Measurements from ENCODE around the gene P4HA2. TPM values are rescaled to one million over a fixed set of nuclear protein-coding genes. Genes with fewer than 3 reads are reported as not detected.

The P4HA2 gene
- total and polyA plus RNA-seq, 8 donors: 9.0 to 109 (median 26.5) TPM

DNA sequence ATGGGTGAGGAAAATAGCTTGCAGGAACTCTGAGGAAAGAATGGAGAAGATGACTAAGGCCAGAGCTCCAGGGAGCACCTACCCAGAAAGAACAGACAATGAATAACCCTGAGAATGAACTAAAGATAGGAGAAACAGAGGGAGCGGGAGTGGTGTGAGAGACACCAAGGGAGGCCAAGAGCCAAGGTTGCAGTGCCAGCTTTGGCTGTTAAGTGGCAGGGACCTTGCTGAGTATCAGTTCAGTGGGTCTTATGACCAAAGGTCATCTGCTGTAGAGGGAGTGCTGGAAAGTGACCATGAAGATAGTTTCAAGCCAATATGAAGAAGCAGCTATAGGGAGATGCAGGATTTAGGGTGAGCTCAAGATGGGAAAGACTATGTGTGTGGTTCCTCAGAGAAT lies 16.7 kb downstream of the P4HA2 start:
- DNase-seq: no peak
- intact Hi-C loops (cut with DNase I; ENCODE audit: low total_unique reads): no loop called here
- peaks cover 33 to 75% (median 73%) of the 10 kb centered on the region in 4 donors for H3K36me3 ChIP-seq
- no peak overlapping the region for H3K4me3 ChIP-seq
- no peak overlapping the region for H3K27ac ChIP-seq
- H3K9me3 ChIP-seq: no peaks in the 10 kb centered on the region
- 91 to 100% (median 95%) methylated on average over 1 of the region's 1 CpG for WGBS, 5 donors
- TF ChIP-seq POLR2AphosphoS5 (IDR thresholded peaks at IDR 0.05): no peak
- no peak for TF ChIP-seq POLR2A (IDR thresholded peaks at IDR 0.05)
- TF ChIP-seq EP300 (IDR thresholded peaks at IDR 0.05): no peak
- TF ChIP-seq, protein P1, sequence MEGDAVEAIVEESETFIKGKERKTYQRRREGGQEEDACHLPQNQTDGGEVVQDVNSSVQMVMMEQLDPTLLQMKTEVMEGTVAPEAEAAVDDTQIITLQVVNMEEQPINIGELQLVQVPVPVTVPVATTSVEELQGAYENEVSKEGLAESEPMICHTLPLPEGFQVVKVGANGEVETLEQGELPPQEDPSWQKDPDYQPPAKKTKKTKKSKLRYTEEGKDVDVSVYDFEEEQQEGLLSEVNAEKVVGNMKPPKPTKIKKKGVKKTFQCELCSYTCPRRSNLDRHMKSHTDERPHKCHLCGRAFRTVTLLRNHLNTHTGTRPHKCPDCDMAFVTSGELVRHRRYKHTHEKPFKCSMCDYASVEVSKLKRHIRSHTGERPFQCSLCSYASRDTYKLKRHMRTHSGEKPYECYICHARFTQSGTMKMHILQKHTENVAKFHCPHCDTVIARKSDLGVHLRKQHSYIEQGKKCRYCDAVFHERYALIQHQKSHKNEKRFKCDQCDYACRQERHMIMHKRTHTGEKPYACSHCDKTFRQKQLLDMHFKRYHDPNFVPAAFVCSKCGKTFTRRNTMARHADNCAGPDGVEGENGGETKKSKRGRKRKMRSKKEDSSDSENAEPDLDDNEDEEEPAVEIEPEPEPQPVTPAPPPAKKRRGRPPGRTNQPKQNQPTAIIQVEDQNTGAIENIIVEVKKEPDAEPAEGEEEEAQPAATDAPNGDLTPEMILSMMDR (IDR thresholded peaks at IDR 0.05): no peak
- H3K4me1 ChIP-seq: peaks cover 7 to 16% (median 9%) of the 10 kb centered on the region in 4 donors
- H3K27me3 ChIP-seq: no peaks in the 10 kb centered on the region

DNA sequence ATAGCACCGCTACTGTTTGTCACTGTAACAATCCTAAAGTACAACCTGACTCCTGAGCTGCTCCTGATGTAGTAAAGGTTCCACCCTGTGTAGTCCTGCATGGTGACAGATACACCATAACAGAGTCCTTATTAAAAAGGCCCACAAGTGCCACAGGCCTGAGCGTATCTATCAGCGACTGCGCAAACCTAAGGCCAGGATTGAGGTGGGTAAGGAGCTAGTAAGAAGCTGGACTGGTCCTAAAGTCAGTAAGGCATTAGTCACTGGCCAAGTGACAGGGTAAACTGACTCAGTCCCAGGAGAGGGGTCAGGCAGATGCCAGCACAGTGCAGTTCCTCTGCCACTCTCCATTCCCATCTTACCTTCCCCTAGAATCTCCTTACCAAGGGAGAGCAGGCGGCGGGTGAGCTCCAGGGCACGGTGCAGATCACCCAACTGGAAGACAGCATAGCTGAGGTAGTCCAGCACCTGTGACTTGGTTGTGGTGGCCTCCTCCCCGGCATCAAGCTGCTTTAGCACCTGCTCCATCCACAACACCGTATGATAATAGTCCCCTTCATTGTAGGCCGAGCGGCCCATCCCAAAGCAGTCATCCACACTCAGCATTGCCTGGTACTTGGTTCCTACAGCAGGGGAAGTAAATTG lies 17.6 kb downstream of the P4HA2 start:
- 88 to 97% (median 95%) methylated on average over 11 of the region's 11 CpGs for WGBS, 5 donors
- DNase-seq: no peak

DNA sequence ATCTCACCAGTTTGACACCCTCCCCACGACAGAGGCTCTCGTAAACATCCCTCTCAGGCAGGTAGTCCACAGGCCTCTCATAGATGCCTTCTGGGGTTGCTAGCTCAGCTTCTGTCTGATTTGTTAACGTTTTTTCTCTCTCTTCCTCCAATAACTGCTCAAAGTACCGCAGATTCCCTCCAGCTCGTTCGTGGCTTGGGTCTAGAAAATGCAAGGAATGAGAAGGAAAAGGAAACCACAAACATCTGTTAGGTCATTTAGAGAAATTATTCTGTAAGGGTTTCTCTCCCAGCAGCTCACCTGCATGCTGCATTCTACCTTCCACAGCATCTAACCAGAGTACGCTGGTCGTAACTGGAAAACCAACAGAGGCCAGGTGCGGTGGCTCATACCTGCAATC lies 18.5 kb downstream of the P4HA2 start:
- Histone ChIP-seq H3K27me3 (no peaks in the 10 kb centered on the region), H3K27ac (no peak overlapping the region), H3K4me3 (no peak overlapping the region), H3K36me3 (peaks cover 38 to 89% (median 82%) of the 10 kb centered on the region in 4 donors), H3K9me3 (no peaks in the 10 kb centered on the region), H3K4me1 (no peaks in the 10 kb centered on the region)
- no peak for TF ChIP-seq POLR2A (IDR thresholded peaks at IDR 0.05)
- no peak for TF ChIP-seq EP300 (IDR thresholded peaks at IDR 0.05)
- TF ChIP-seq, protein P1 (IDR thresholded peaks at IDR 0.05): no peak
- no peak for TF ChIP-seq POLR2AphosphoS5 (IDR thresholded peaks at IDR 0.05)
- WGBS, 5 donors: 70 to 86% (median 77%) methylated on average over 9 of the region's 9 CpGs
- no peak for DNase-seq
- intact Hi-C loops (cut with DNase I; ENCODE audit: low total_unique reads): no loop called here

More for the DNA sequence above, 17.6 kb downstream of the P4HA2 start:
- intact Hi-C loops (cut with DNase I; ENCODE audit: low total_unique reads): no loop called here
- TF ChIP-seq, protein P1 (IDR thresholded peaks at IDR 0.05): no peak
- TF ChIP-seq EP300 (IDR thresholded peaks at IDR 0.05): no peak
- TF ChIP-seq POLR2A (IDR thresholded peaks at IDR 0.05): no peak
- no peak for TF ChIP-seq POLR2AphosphoS5 (IDR thresholded peaks at IDR 0.05)
- H3K9me3 ChIP-seq: no peaks in the 10 kb centered on the region
- peaks cover 33 to 81% (median 76%) of the 10 kb centered on the region in 4 donors for H3K36me3 ChIP-seq
- H3K4me1 ChIP-seq: peaks cover 4 to 7% (median 5%) of the 10 kb centered on the region in 4 donors
- H3K27ac ChIP-seq: no peak overlapping the region
- H3K27me3 ChIP-seq: no peaks in the 10 kb centered on the region
- no peak overlapping the region for H3K4me3 ChIP-seq

DNA sequence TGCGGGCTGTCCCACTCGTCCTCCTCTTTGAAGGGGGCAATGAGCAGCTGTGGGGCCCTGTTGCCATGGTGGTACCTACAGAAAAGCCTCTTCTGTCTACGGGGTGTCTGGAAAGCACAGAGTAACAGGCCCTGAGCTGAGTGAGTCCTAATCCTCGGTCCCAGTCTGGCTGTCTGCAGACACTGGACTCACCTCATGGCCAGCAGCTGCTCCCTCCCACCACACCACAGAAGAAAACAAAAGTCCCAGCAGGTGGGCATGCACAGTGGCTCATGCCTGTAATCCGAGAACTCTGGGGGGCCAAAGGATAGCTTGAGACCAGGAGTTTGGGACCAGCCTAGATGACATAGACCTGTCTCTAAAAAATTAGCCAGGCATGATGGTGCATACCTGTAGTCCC lies 19.9 kb downstream of the P4HA2 start:
- peaks cover 41 to 89% (median 83%) of the 10 kb centered on the region in 4 donors for H3K36me3 ChIP-seq
- no peaks in the 10 kb centered on the region for H3K9me3 ChIP-seq
- DNase-seq: no peak
- intact Hi-C loops (cut with DNase I; ENCODE audit: low total_unique reads): no loop called here
- no peak overlapping the region for H3K4me3 ChIP-seq
- no peak for TF ChIP-seq POLR2A (IDR thresholded peaks at IDR 0.05)
- TF ChIP-seq EP300 (IDR thresholded peaks at IDR 0.05): no peak
- TF ChIP-seq, protein P1 (IDR thresholded peaks at IDR 0.05): no peak
- no peak for TF ChIP-seq POLR2AphosphoS5 (IDR thresholded peaks at IDR 0.05)
- H3K27ac ChIP-seq: no peak overlapping the region
- 91 to 98% (median 93%) methylated on average over 5 of the region's 5 CpGs for WGBS, 5 donors
- no peaks in the 10 kb centered on the region for H3K27me3 ChIP-seq
- H3K4me1 ChIP-seq: no peaks in the 10 kb centered on the region

Measured in stomach (tissue), 9 donors.